Keratinocyte (primary cell): ENCODE measurements around the gene POLR2B. TPM values are rescaled to one million over a fixed set of nuclear protein-coding genes. Genes with fewer than 3 reads are reported as not detected.

Source experiments
- DNase-seq: peaks from one replicate; pipeline ENCODE4 v3.0.0-alpha.2; 2011; ENCODE audit warnings: low read depth, missing footprints, low spot score
- FAIRE-seq: peaks from 2 replicates; lab custom pipeline; 2011; peaks lifted over from hg19 to GRCh38; lab: Jason Lieb, UNC
- H2AFZ ChIP-seq: 2 replicates; pipeline ENCODE4 v1.6.0; 2012; ENCODE audit warnings: low read length, control low read depth, inconsistent platforms; ENCODE audit not compliant: control insufficient read depth
- H3K27ac ChIP-seq: 2 replicates; pipeline ENCODE4 v1.5.1; 2011; ENCODE audit warnings: low read length; ENCODE audit not compliant: control insufficient read depth, insufficient read depth
- H3K27me3 ChIP-seq: 3 replicates; pipeline ENCODE4 v1.6.0; 2011; ENCODE audit warnings: low read length; ENCODE audit not compliant: control insufficient read depth, insufficient read depth; ENCODE audit errors: extremely low read depth
- H3K36me3 ChIP-seq, 2 experiments: 2 replicates in 1 of 2; 3 replicates in 1 of 2; pipeline ENCODE4 v1.5.1; 2011; ENCODE audit warnings: low read length in 2 of 2, mild to moderate bottlenecking in 1 of 2; ENCODE audit not compliant: control insufficient read depth in 2 of 2, insufficient read depth in 2 of 2; ENCODE audit errors: extremely low read depth in 1 of 2
- H3K4me1 ChIP-seq: 3 replicates; pipeline ENCODE4 v1.5.1; 2011; ENCODE audit warnings: low read length; ENCODE audit not compliant: control insufficient read depth, insufficient read depth; ENCODE audit errors: extremely low read depth
- H3K4me2 ChIP-seq: 3 replicates; pipeline ENCODE4 v1.6.0; 2011; ENCODE audit warnings: low read depth, low read length; ENCODE audit not compliant: control insufficient read depth, insufficient read depth; ENCODE audit errors: extremely low read depth
- H3K4me3 ChIP-seq, 3 experiments: fragments of 200-600 bp in 1 of 3; sonication (generic) in 1 of 3; 2 replicates in 2 of 3; 3 replicates in 1 of 3; pipeline ENCODE4 v1.5.1; 2011 to 2016; ENCODE audit warnings: low read length in 3 of 3, mild to moderate bottlenecking in 3 of 3, control low read depth in 2 of 3, inconsistent platforms in 1 of 3, low read depth in 1 of 3, mixed read lengths in 1 of 3, mixed run types in 1 of 3, moderate library complexity in 1 of 3; ENCODE audit not compliant: control insufficient read depth in 2 of 3, insufficient read depth in 2 of 3; ENCODE audit errors: extremely low read depth in 1 of 3
- H3K79me2 ChIP-seq: 2 replicates; pipeline ENCODE4 v1.6.0; 2012; ENCODE audit warnings: low read length; ENCODE audit not compliant: control insufficient read depth, insufficient read depth
- H3K9ac ChIP-seq: 3 replicates; pipeline ENCODE4 v1.6.0; 2011; ENCODE audit warnings: low read length; ENCODE audit not compliant: control insufficient read depth, insufficient read depth; ENCODE audit errors: extremely low read depth
- H3K9me1 ChIP-seq: 3 replicates; pipeline ENCODE4 v1.6.0; 2011; ENCODE audit warnings: low read length; ENCODE audit not compliant: control insufficient read depth, insufficient read depth; ENCODE audit errors: extremely low read depth
- H3K9me3 ChIP-seq: 2 replicates; pipeline ENCODE4 v1.5.1; 2012; ENCODE audit warnings: low read depth, low read length; ENCODE audit not compliant: control insufficient read depth
- H4K20me1 ChIP-seq: 3 replicates; pipeline ENCODE4 v1.6.0; 2011; ENCODE audit warnings: low read length; ENCODE audit not compliant: control insufficient read depth, insufficient read depth; ENCODE audit errors: extremely low read depth
- CTCF ChIP-seq, 3 experiments: IDR thresholded peaks in 1 of 3; conservative IDR thresholded peaks in 1 of 3; optimal IDR thresholded peaks in 1 of 3; 2 replicates in 2 of 3; 3 replicates in 1 of 3; pipeline versions ENCODE3 to v1.5.1; 2011; ENCODE audit warnings: low read length in 3 of 3, mild to moderate bottlenecking in 3 of 3, moderate library complexity in 2 of 3, control low read depth in 1 of 3, inconsistent platforms in 1 of 3; ENCODE audit not compliant: insufficient read depth in 2 of 3; ENCODE audit errors: extremely low read depth in 1 of 3
- EZH2 ChIP-seq: IDR thresholded peaks from one replicate; pipeline ENCODE4 v1.6.1; 2012; ENCODE audit warnings: inconsistent platforms, mild to moderate bottlenecking, low read length, moderate library complexity
- dilution Hi-C: fragments of 300-500 bp; cut with MboI; formaldehyde crosslinking; loops from one replicate; pipeline ENCODE4 v1.7.0; 2020; ENCODE audit warnings: low sequenced_read_pairs; ENCODE audit not compliant: extremely low pct_ligation_motif_present
- polyA plus RNA-seq, 5 experiments: library from polyadenylated mRNA; depleted of rRNA in 3 of 5; stranded (reverse) in 3 of 5; stranded (forward) in 1 of 5; unstranded in 1 of 5; fragments of >200 nt; gene quantifications; 1 replicate in 1 of 5; 2 replicates in 3 of 5; 3 replicates in 1 of 5; pipeline versions ENCODE4 v1.2.1 to v1.2.3, GENCODE V29; 2011 to 2012; ENCODE audit warnings: missing spikeins in 2 of 5, low read depth in 1 of 5, low replicate concordance in 1 of 5

POLR2B gene
- polyA plus RNA-seq, 1 donor (not counting 4 experiments of a cell fraction or from before 2014, with no cell fraction given): 153 TPM

GRCh38 chr4:57048590-57049304 is 70.1 kb downstream of the POLR2B start:
- H3K4me2 ChIP-seq: no peak overlapping the region
- peaks cover 0 to 10% of the 10 kb centered on the region in 2 experiments for H3K36me3 ChIP-seq
- H3K27ac ChIP-seq: no peak overlapping the region
- no peak for DNase-seq
- no peak overlapping the region for H3K4me3 ChIP-seq
- H3K9ac ChIP-seq: no peak overlapping the region
- H3K4me1 ChIP-seq: peaks cover 17% of the 10 kb centered on the region
- no peak overlapping the region for H2AFZ ChIP-seq
- H3K9me3 ChIP-seq: no peaks in the 10 kb centered on the region
- no peak for FAIRE-seq
- H4K20me1 ChIP-seq: no peaks in the 10 kb centered on the region
- no peaks in the 10 kb centered on the region for H3K9me1 ChIP-seq
- H3K27me3 ChIP-seq: no peaks in the 10 kb centered on the region
- H3K79me2 ChIP-seq: peaks cover 31% of the 10 kb centered on the region
- dilution Hi-C loops: no loop called here
- TF ChIP-seq EZH2 (no peak), CTCF (optimal IDR thresholded peaks at IDR 0.05 in 1 of 3, IDR thresholded peaks at IDR 0.05 in 1 of 3, conservative IDR thresholded peaks at IDR 0.05 in 1 of 3; ENCODE audit: extremely low read depth in 1 of 3, insufficient read depth in 2 of 3, low read length in 3 of 3) (no peak)

- TF ChIP-seq EZH2: no peak
- no peak for TF ChIP-seq CTCF (optimal IDR thresholded peaks at IDR 0.05 in 1 of 3, IDR thresholded peaks at IDR 0.05 in 1 of 3, conservative IDR thresholded peaks at IDR 0.05 in 1 of 3; ENCODE audit: extremely low read depth in 1 of 3, insufficient read depth in 2 of 3, low read length in 3 of 3)
- dilution Hi-C loops: no loop called here
- Histone ChIP-seq H3K79me2 (peaks cover 27% of the 10 kb centered on the region), H3K9ac (no peak overlapping the region), H3K4me2 (no peak overlapping the region), H3K27ac (no peak overlapping the region), H4K20me1 (no peaks in the 10 kb centered on the region), H3K27me3 (no peaks in the 10 kb centered on the region), H3K9me1 (no peaks in the 10 kb centered on the region), H3K36me3 (peaks cover 0 to 10% of the 10 kb centered on the region in 2 experiments), H3K4me1 (peaks cover 23% of the 10 kb centered on the region), H3K4me3 (no peak overlapping the region), H3K9me3 (no peaks in the 10 kb centered on the region), H2AFZ (no peak overlapping the region)
- DNase-seq (no peak), FAIRE-seq (no peak)
Observed at GRCh38 chr4:57051095-57051494, 72.4 kb downstream of the POLR2B start.
